Measurements from ENCODE around the gene DACT2. TPM values are rescaled to one million over a fixed set of nuclear protein-coding genes. Genes with fewer than 3 reads are reported as not detected.

DACT2 gene
- total RNA-seq, 1 experiment from 2014 or later, result not detected

- Histone ChIP-seq H3K9me2 (ENCODE audit: insufficient read depth) (no peaks in the 10 kb centered on the region), H3K4me3 (replicated peaks in 1 of 2; ENCODE audit: low read depth in 1 of 2, low read length in 2 of 2) (no peak overlapping the region), H4K20me1 (ENCODE audit: insufficient read depth) (no peaks in the 10 kb centered on the region), H3K4me2 (ENCODE audit: low read length) (no peak overlapping the region), H3K36me3 (ENCODE audit: control insufficient read depth in 1 of 2, insufficient read depth in 2 of 2, low read length in 2 of 2) (no peaks in the 10 kb centered on the region), H3K9me3 (ENCODE audit: control insufficient read depth in 1 of 2, insufficient read depth in 1 of 2, low read depth in 1 of 2, low read length in 2 of 2) (no peaks in the 10 kb centered on the region), H3K9ac (ENCODE audit: low read length) (no peak overlapping the region), H3K27ac (ENCODE audit: low read depth, low read length) (no peak overlapping the region), H2AFZ (ENCODE audit: low read depth, low read length, poor library complexity, severe bottlenecking) (no peak overlapping the region), H3K4me1 (ENCODE audit: control insufficient read depth in 1 of 2, insufficient read depth in 2 of 2, low read length in 2 of 2) (no peaks in the 10 kb centered on the region), H3K79me2 (ENCODE audit: insufficient read depth, low read length) (no peaks in the 10 kb centered on the region), H3K27me3 (ENCODE audit: insufficient read depth, low read length) (peaks cover 4% of the 10 kb centered on the region; the same call in 1 of the 2 replicates)
- BruUV-seq (replicated peaks), result no TSS peak
- POLR2A ChIA-PET, result no interaction called here
- no peak for DNase-seq (ENCODE audit: low read depth, low spot score)
- intact Hi-C loops (cut with micrococcal nuclease), result no loop called here
- CTCF ChIA-PET, result no interaction called here
- ATAC-seq, result no peak
- RAD21 ChIA-PET (ENCODE audit: low non-redundant PET in 1 of 2, low total read pairs in 2 of 2, uncharacterized antibody in 2 of 2, unreplicated experiment in 2 of 2), result no interaction called here
- TF ChIP-seq SIN3A (IDR thresholded peaks at IDR 0.05; ENCODE audit: low read depth) (no peak), EZH2 (IDR thresholded peaks at IDR 0.05) (no peak), YY1 (IDR thresholded peaks at IDR 0.05; ENCODE audit: extremely low read depth, insufficient replicate concordance, low read depth, low read length) (no peak), CEBPB (IDR thresholded peaks at IDR 0.05; ENCODE audit: low read depth) (no peak), ELF1 (IDR thresholded peaks at IDR 0.05; ENCODE audit: borderline replicate concordance, low read depth) (no peak), SRF (IDR thresholded peaks at IDR 0.05; ENCODE audit: low read depth) (no peak), POLR2A (IDR thresholded peaks at IDR 0.05; ENCODE audit: borderline replicate concordance, extremely low read depth, insufficient read depth, insufficient read length) (no peak), ZNF274 (IDR thresholded peaks at IDR 0.05; ENCODE audit: low read depth, low read length) (no peak), REST (IDR thresholded peaks at IDR 0.05; ENCODE audit: low read depth) (no peak), EZH2phosphoT487 (IDR thresholded peaks at IDR 0.05; ENCODE audit: borderline replicate concordance) (no peak), RAD21 (IDR thresholded peaks at IDR 0.05; ENCODE audit: low read depth) (no peak), CTCF (IDR thresholded peaks at IDR 0.05 in 2 of 3, conservative IDR thresholded peaks at IDR 0.05 in 1 of 3; ENCODE audit: borderline replicate concordance in 1 of 3, insufficient read depth in 1 of 3, low read depth in 2 of 3, low read length in 2 of 3) (no peak), EGR1 (IDR thresholded peaks at IDR 0.05; ENCODE audit: low read depth) (no peak), SP1 (IDR thresholded peaks at IDR 0.05; ENCODE audit: low read depth) (no peak)
- TF ChIP-seq, protein P1, sequence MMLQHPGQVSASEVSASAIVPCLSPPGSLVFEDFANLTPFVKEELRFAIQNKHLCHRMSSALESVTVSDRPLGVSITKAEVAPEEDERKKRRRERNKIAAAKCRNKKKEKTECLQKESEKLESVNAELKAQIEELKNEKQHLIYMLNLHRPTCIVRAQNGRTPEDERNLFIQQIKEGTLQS (IDR thresholded peaks at IDR 0.05), result no peak
Measured at GRCh38 chr6:168279403-168279935, 40.1 kb downstream of the DACT2 start.

All from HCT116 (cell line).